BLaER1 (cell line): ENCODE measurements around the gene ITGA2.

ENCODE experiments used
- H3K27ac ChIP-seq: shearing (Covaris generic); formaldehyde crosslinking; 2 replicates; pipeline ENCODE4 v1.8.1; 2022
- H3K27me3 ChIP-seq: shearing (Covaris generic); formaldehyde crosslinking; 2 replicates; pipeline ENCODE4 v1.8.1; 2022
- H3K36me3 ChIP-seq: shearing (Covaris generic); formaldehyde crosslinking; 2 replicates; pipeline ENCODE4 v1.8.1; 2022
- H3K4me1 ChIP-seq: shearing (Covaris generic); formaldehyde crosslinking; 2 replicates; pipeline ENCODE4 v1.8.1; 2022
- H3K4me2 ChIP-seq: shearing (Covaris generic); formaldehyde crosslinking; 2 replicates; pipeline ENCODE4 v1.8.1; 2022
- H3K4me3 ChIP-seq: shearing (Covaris generic); formaldehyde crosslinking; 2 replicates; pipeline ENCODE4 v1.8.1; 2022
- H3K9ac ChIP-seq: shearing (Covaris generic); formaldehyde crosslinking; 2 replicates; pipeline ENCODE4 v1.8.1; 2022
- H3K9me3 ChIP-seq: shearing (Covaris generic); formaldehyde crosslinking; 2 replicates; pipeline ENCODE4 v1.8.1; 2022
- H4K20me1 ChIP-seq: shearing (Covaris generic); formaldehyde crosslinking; 2 replicates; pipeline ENCODE4 v1.8.1; 2022
- Cebpa-rat ChIP-seq: shearing (Covaris generic); IDR thresholded peaks from 2 replicates; pipeline ENCODE4 v1.8.1; 2022

The ITGA2 gene

DNA sequence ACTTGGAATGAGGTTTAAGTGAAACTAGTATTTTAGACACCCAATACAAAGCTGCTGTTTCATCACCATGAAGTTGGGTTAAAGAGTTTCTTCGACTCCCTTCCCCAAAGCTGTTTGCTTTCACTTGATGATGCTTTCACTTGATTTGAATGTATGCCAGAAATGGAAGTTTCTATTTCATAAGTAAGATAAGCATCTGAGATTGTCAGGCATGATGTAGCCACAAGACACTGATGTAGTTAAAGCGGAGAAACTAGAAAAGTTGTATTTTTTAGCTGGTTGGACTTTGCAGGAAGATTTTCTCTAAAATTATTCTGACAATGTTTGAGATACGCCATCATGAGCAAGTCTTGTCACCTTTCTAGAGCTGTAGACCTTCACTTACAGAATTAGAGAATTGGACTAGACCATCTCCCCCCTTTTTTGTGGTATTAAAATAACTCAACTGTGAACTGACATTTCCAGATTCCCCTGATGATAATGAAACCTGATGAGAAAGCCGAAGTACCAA lies 100.4 kb downstream of the ITGA2 start:
- no peaks in the 10 kb centered on the region for H3K27me3 ChIP-seq
- H4K20me1 ChIP-seq, result no peaks in the 10 kb centered on the region
- H3K9me3 ChIP-seq, result no peaks in the 10 kb centered on the region
- TF ChIP-seq Cebpa-rat, result no peak
- no peaks in the 10 kb centered on the region for H3K36me3 ChIP-seq
- H3K4me2 ChIP-seq, result peak overlapping the region; percentile 38
- no peak overlapping the region for H3K27ac ChIP-seq
- no peak overlapping the region for H3K9ac ChIP-seq
- peaks cover 18% of the 10 kb centered on the region for H3K4me1 ChIP-seq
- H3K4me3 ChIP-seq, result no peak overlapping the region

DNA sequence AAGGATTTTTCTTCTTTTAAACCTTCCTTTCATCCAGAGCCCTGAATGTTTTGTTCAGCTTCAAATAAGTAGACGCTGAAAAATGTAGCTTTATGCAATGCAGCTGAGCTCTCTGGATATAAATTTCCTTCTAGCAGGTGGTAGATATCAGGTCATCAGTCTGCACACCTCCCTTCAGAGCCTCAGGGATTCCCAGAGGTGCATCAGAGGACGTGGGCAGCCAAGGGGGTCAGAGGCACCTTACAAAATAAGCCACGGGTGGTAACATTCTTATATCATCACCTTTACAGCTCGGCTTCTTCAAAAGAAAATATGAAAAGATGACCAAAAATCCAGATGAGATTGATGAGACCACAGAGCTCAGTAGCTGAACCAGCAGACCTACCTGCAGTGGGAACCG lies 101.1 kb downstream of the ITGA2 start:
- no peak for TF ChIP-seq Cebpa-rat
- Histone ChIP-seq H3K4me1 (peaks cover 13% of the 10 kb centered on the region), H3K9ac (no peak overlapping the region), H3K4me3 (no peak overlapping the region), H3K9me3 (no peaks in the 10 kb centered on the region), H3K27me3 (no peaks in the 10 kb centered on the region), H3K4me2 (no peak overlapping the region), H3K36me3 (no peaks in the 10 kb centered on the region), H4K20me1 (no peaks in the 10 kb centered on the region), H3K27ac (no peak overlapping the region)

DNA sequence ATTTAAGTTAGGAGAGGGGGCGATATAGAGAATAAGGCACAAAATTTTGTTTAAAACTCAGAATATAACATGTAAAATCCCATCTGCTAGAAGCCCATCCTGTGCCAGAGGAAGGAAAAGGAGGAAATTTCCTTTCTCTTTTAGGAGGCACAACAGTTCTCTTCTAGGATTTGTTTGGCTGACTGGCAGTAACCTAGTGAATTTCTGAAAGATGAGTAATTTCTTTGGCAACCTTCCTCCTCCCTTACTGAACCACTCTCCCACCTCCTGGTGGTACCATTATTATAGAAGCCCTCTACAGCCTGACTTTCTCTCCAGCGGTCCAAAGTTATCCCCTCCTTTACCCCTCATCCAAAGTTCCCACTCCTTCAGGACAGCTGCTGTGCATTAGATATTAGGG lies 102.1 kb downstream of the ITGA2 start:
- H3K27ac ChIP-seq, result no peak overlapping the region
- H4K20me1 ChIP-seq, result no peaks in the 10 kb centered on the region
- no peaks in the 10 kb centered on the region for H3K36me3 ChIP-seq
- H3K4me3 ChIP-seq, result no peak overlapping the region
- no peaks in the 10 kb centered on the region for H3K27me3 ChIP-seq
- no peak overlapping the region for H3K9ac ChIP-seq
- peaks cover 13% of the 10 kb centered on the region for H3K4me1 ChIP-seq
- no peaks in the 10 kb centered on the region for H3K9me3 ChIP-seq
- no peak overlapping the region for H3K4me2 ChIP-seq
- TF ChIP-seq Cebpa-rat, result no peak

DNA sequence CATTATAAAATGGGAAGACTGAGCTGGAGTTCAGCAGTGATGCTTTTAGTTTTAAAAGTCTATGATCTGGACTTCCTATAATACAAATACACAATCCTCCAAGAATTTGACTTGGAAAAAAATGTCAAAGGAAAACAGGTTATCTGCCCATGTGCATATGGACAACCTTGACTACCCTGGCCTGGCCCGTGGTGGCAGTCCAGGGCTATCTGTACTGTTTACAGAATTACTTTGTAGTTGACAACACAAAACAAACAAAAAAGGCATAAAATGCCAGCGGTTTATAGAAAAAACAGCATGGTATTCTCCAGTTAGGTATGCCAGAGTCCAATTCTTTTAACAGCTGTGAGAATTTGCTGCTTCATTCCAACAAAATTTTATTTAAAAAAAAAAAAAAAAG lies 103.1 kb downstream of the ITGA2 start:
- H3K4me1 ChIP-seq, result peaks cover 13% of the 10 kb centered on the region
- H3K9ac ChIP-seq, result no peak overlapping the region
- H3K9me3 ChIP-seq, result no peaks in the 10 kb centered on the region
- no peaks in the 10 kb centered on the region for H3K27me3 ChIP-seq
- H3K27ac ChIP-seq, result no peak overlapping the region
- H3K4me3 ChIP-seq, result no peak overlapping the region
- H3K36me3 ChIP-seq, result no peaks in the 10 kb centered on the region
- no peaks in the 10 kb centered on the region for H4K20me1 ChIP-seq
- TF ChIP-seq Cebpa-rat, result no peak
- no peak overlapping the region for H3K4me2 ChIP-seq

DNA sequence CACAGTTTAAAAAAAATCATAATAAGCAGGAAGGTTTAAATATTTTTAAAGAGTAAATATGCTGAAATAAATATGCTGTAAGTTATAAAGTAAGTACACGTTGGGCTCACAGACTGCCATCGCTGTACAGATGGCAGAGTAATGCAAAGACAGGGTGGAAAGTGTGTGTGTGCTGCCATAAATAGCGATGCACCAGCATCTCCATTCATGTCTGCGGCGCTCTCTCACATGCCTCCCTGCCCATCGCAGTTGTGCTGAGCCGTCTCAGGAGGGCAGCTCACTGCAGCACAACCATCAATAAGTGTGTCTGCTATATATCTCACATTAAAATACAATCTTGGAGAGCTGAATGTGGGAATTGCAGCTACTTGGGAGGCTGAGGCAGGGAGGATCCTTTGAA lies 106.1 kb downstream of the ITGA2 start:
- no peak overlapping the region for H3K4me3 ChIP-seq
- peaks cover 9% of the 10 kb centered on the region; the same call in 1 of the 2 replicates for H3K36me3 ChIP-seq
- no peak for TF ChIP-seq Cebpa-rat
- H3K27me3 ChIP-seq, result no peaks in the 10 kb centered on the region
- H3K9ac ChIP-seq, result no peak overlapping the region
- no peak overlapping the region for H3K27ac ChIP-seq
- H4K20me1 ChIP-seq, result no peaks in the 10 kb centered on the region
- no peak overlapping the region for H3K4me2 ChIP-seq
- H3K9me3 ChIP-seq, result no peaks in the 10 kb centered on the region
- H3K4me1 ChIP-seq, result peaks cover 1% of the 10 kb centered on the region; the same call in 1 of the 2 replicates

DNA sequence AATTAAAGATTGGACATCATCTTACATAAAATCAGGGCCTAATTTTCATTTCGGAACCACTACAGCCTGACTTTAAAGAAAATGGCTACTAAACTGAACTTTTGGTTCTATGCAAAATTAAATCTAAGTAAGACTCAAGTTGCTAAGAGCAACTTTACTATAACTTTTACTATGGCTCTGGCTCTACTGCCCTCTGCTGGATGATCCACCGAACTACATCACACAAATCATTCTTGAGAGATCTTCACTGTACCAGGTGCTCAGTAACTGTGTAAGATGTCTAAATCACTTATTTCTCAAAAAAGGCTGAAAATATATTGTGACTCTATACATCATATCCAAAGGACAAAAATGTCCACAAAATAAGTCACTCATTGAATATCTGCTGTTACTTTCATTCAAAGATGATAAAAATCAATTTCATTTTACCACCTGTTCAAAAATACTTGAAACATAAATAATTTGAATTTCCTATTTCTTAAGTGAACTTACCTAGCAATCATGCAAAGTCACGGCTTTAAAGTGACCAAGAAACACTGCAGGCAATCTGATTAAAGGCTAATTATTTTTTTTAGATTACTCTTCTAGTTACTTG lies 106.9 kb downstream of the ITGA2 start:
- Histone ChIP-seq H3K9ac (no peak overlapping the region), H3K4me1 (no peaks in the 10 kb centered on the region), H3K9me3 (no peaks in the 10 kb centered on the region), H4K20me1 (no peaks in the 10 kb centered on the region), H3K4me2 (no peak overlapping the region), H3K27me3 (no peaks in the 10 kb centered on the region), H3K36me3 (peaks cover 9% of the 10 kb centered on the region; the same call in 1 of the 2 replicates), H3K4me3 (no peak overlapping the region), H3K27ac (no peak overlapping the region)
- no peak for TF ChIP-seq Cebpa-rat

DNA sequence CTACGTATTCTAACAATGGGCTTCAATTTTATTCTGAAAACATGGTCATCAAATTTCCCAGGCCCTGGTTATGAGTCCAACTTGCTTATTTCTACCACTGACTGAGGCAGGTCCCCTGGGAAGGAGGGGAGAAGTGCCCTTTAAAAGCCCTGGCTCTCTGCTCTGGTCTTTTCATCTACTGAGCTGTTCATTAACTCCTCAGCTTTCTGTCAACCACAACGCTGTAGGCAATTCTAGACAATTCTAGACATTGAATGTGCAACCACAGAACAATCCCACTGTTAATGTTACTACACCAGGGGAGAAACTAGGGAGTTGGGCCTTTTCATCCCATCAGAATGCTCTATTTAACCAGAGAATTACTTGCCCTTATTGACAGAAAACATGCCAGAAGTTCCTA lies 110.4 kb downstream of the ITGA2 start:
- no peaks in the 10 kb centered on the region for H3K27me3 ChIP-seq
- H3K9ac ChIP-seq, result no peak overlapping the region
- no peaks in the 10 kb centered on the region for H3K4me1 ChIP-seq
- H3K4me2 ChIP-seq, result no peak overlapping the region
- no peaks in the 10 kb centered on the region for H4K20me1 ChIP-seq
- peaks cover 9% of the 10 kb centered on the region; the same call in 1 of the 2 replicates for H3K36me3 ChIP-seq
- no peak overlapping the region for H3K27ac ChIP-seq
- H3K4me3 ChIP-seq, result no peak overlapping the region
- no peaks in the 10 kb centered on the region for H3K9me3 ChIP-seq
- TF ChIP-seq Cebpa-rat, result no peak

DNA sequence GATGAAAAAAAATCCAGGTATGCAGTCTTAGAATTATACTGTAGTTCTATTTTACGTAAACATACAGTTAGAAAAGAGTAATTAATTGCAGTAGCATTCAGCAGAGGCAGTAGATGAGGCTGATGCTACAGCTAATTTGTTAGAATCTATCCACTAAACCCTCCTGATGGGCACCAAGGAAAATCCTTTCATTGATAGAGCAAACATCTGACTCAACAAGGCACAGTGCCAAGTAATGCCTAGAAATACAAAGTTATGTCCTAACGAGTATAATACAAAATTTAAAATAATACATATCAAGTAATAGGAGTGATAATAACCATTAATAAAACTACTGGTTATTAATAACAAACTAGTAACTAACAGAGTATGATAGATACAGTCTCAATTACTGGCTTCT lies 111.5 kb downstream of the ITGA2 start:
- H3K27ac ChIP-seq, result no peak overlapping the region
- H3K9me3 ChIP-seq, result no peaks in the 10 kb centered on the region
- H3K9ac ChIP-seq, result no peak overlapping the region
- peaks cover 9% of the 10 kb centered on the region; the same call in 1 of the 2 replicates for H3K36me3 ChIP-seq
- H3K4me3 ChIP-seq, result no peak overlapping the region
- no peaks in the 10 kb centered on the region for H3K4me1 ChIP-seq
- no peak for TF ChIP-seq Cebpa-rat
- no peak overlapping the region for H3K4me2 ChIP-seq
- no peaks in the 10 kb centered on the region for H3K27me3 ChIP-seq
- no peaks in the 10 kb centered on the region for H4K20me1 ChIP-seq

DNA sequence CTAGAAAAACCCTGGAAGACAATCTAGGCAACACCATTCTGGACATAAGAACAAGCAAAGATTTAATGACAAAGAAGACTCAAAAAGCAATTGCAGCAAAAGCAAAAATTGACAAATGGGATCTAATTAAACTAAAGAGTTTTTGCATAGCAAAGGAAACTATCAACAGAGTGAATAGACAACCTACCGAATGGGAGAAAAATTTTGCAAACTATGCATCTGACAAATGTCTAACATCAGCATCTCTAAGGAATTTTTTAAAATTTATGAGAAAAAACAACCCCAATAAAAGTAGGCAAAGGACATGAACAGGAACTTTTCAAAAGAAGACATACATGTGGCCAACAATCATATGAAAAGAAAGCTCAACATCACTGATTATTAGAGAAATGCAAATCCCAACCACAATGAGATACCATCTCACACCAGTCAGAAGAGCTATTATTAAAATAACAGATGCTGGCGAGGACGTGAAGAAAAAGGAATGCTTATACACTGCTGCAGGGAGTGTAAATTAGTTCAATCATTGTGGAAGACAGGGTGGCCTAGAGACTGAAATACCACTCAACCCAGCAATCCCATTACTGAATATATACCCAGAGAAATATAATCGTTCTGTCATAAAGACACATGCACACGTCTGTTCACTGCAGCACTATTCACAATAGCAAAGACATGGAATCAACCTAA lies 116.6 kb downstream of the ITGA2 start:
- H3K4me1 ChIP-seq, result 0 out of 2 replicates have a peak, but pooled peaks cover 5% of the 10 kb centered on the region
- TF ChIP-seq Cebpa-rat, result no peak
- H4K20me1 ChIP-seq, result no peaks in the 10 kb centered on the region
- H3K27ac ChIP-seq, result no peak overlapping the region
- no peak overlapping the region for H3K4me2 ChIP-seq
- H3K27me3 ChIP-seq, result no peaks in the 10 kb centered on the region
- no peak overlapping the region for H3K9ac ChIP-seq
- H3K36me3 ChIP-seq, result no peaks in the 10 kb centered on the region
- H3K4me3 ChIP-seq, result no peak overlapping the region
- H3K9me3 ChIP-seq, result no peaks in the 10 kb centered on the region

DNA sequence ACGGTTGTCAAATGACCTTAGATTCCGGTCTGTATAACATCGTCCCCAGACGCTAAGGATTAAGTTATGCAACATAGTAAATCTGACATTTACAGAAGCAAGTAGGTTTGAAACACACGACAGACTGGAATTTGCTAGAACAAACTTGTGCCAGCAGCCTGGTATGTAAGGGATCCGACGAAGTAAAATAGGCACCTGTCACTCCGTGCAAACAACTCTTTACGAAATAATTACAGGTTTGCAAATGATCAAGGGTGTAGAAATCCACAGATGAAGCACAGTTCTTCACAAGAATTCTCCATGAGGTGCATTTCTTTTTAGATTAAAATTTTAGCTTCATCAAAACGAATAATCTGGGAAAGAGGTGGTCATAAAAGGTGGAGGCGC lies 119.9 kb downstream of the ITGA2 start:
- H4K20me1 ChIP-seq, result no peaks in the 10 kb centered on the region
- H3K4me3 ChIP-seq, result peak overlapping the region; percentile 64
- TF ChIP-seq Cebpa-rat, result no peak
- peak overlapping the region; percentile 67 for H3K4me2 ChIP-seq
- H3K9me3 ChIP-seq, result 0 out of 2 replicates have a peak, but pooled peaks cover 7% of the 10 kb centered on the region
- no peak overlapping the region for H3K27ac ChIP-seq
- H3K4me1 ChIP-seq, result 0 out of 2 replicates have a peak, but pooled peaks cover 5% of the 10 kb centered on the region
- no peaks in the 10 kb centered on the region for H3K36me3 ChIP-seq
- no peaks in the 10 kb centered on the region for H3K27me3 ChIP-seq
- 0 out of 2 replicates have a peak overlapping the region, but pooled peaks have one; percentile 58 for H3K9ac ChIP-seq
